NCI-H2227 (cell line): Measurements from ENCODE around the gene DUSP3.

Experiments used
- DNase-seq: peaks from one replicate; lab custom pipeline; 2025; ENCODE audit not compliant: unreplicated experiment; lab: John Stamatoyannopoulos, UW

DUSP3 gene

DNA sequence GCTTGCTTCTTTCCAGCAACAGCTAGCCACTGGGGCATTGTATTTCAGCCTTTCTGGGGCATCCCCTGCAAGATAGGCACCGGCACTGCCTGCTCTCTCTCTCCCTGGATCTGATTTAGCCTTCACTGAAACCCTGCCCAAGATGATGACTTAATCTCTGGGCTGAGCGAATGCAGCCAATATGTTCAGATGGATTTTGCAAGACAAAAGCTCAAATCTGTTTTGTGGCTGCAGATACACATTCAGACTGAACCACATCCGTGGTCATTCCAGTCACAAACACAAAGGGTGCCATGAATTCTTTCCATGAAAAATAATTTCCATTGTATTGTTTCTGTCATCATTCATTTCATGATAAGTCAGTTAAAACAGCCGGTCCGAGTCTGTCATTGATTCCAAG, 44.4 kb downstream of the DUSP3 start:
- no peak for DNase-seq

- DNase-seq = no peak
These were observed 44.8 kb downstream of the DUSP3 start for GRCh38 chr17:43733956-43734355.

- DNase-seq = no peak
These were observed 45.8 kb downstream of the DUSP3 start for GRCh38 chr17:43732958-43733357.

DNA sequence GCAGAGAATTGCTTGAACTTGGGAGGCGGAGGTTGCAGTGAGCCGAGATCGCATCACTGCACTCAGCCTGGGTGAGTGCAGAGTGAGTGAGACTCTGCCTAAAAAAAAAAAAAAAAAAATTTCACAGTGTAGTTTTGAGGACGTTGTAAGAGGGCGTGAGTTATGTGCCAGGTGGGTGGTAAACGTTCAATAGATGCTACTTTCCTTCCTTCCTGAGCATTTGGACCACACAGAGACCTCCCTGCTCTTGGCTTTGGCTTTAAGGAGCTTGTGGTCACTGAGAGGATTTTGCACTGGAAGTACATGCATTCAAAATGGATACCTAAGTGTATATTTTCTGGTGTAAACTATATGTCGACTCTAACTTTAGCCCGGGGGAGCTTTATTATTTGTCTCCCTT, 50.7 kb downstream of the DUSP3 start:
- DNase-seq = no peak

GRCh38 chr17:43723697-43724359, 54.9 kb downstream of the DUSP3 start:
- DNase-seq = no peak

GRCh38 chr17:43722870-43723665, 55.7 kb downstream of the DUSP3 start:
- no peak for DNase-seq

- DNase-seq = no peak
These were observed 56.5 kb downstream of the DUSP3 start for GRCh38 chr17:43722269-43722619.

DNA sequence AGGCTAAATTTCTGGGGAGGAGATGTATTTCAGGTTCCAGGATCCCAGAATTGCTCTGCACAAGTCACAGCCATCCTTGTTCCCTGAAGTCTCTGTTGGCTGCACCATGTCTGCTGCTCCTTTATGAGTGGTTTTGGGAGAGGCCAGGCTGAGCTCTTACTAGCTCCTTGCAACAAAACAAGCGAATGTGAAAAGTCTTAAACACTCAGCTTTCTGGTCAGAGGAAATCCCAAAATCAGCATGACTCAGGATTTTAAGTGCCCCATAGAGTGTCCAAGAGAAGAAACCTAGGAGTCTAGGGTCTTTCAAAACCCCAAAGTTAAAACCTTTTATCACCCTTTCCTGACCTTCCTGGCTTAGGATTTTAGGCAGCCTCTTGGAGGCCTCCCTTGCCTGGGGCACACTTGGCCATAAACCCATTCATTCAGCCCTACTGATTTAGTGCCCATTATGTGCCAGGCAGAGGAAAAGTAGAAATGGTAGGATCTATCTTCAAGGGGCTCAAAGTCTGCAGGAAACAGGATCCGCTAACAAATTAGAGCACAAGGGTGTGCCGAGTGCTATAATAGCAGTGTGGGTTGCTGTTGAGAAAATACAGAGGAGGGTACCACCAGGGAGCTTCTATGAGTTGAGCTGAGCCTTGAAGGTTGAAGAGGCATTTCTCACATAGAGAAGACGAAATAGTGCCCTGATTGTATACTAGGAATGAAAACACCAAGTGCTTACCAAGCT, 57.1 kb downstream of the DUSP3 start:
- no peak for DNase-seq

DNA sequence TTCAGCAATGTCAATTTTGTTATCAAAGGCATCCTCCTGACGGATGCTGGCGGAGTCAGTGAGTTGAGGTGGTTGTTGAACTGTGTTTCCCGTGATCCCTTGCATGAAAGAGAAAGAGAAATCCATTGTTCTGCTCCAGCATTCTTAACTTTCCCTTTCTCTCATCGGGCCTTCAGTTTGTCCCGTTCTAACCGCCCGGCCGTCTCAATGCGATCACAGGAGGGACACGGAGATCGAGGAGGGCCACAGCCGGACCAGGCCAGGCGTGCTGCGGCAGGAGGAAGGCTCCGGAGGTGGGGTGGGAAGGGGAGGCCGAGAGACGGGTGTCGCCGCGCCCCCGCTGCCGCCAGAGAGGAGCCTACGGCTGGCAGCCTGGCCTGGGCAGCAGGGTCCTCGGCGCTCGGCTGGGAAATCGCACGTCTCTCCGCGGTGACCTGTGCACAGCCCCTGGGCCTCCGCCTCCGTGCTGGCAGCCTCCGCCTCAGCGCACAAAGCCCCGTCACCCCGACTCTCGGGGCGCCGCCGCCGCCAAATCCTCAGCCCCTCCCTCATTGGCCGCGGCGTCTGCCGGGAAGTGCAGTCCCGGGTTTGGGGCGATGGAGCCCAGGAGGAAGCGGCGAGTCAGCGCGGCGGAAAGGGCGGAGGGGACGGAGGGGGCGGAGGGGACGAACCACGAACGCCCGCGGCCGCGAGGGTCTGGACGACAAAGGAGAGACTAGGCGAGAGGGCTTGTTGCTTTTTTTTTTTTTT, 58.3 kb downstream of the DUSP3 start:
- peak; percentile 82 for DNase-seq

DNA sequence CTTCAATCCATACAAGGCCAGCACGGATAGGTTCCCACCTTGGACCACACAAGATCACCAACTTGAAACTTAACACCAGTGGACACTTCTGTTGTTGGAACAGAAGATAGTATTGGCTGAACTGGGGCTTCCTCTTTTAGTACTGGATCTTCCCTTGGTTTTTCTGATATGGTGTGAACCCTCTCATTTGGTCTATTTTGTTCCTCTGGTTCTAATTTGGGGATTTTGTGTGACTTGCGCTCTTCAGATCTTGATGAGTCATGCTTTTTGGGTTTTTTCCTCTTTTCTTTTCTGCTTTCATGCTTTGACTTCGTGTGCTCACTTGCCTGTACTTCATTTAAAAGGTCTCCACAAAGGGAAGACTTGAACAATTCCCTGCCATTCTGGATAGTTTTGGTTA, 59.2 kb downstream of the DUSP3 start:
- DNase-seq = no peak

DNA sequence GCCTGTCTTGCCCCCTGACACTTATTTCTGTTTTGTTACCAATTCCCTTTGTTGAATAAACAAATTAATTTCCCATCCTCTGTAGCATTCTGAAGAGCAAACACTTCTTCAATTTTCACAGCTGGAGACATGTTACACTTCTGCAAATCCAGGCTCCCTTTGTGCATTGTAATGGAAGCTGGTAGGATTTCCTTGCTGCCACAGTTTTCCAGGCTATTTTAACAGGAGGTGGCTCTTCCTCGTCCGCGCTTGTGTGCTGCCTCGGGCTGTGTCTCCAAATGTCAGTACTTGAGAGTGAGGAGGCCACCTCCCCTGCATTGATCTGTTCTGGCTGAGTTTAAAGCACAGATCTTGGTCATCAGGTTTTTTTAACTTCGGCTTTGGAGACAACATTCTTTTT, 60.2 kb downstream of the DUSP3 start:
- peak; percentile 75 for DNase-seq

GRCh38 chr17:43717913-43718312, 60.9 kb downstream of the DUSP3 start:
- DNase-seq = no peak
